CD4-positive, alpha-beta memory T cell (primary cell): ENCODE measurements around the gene NSRP1. TPM values are rescaled to one million over a fixed set of nuclear protein-coding genes. Genes with fewer than 3 reads are reported as not detected.
"Not testable (repeated sequence)": the region's sequence is repeated elsewhere in the genome, so short reads cannot be mapped to it uniquely, and the experiment has no call there.

Experiments used
- CTCF ChIA-PET: fragments of 350-600 bp; sonication (Branson Sonifier 250); formaldehyde crosslinking; loops from one replicate; lab custom pipeline; 2021; ENCODE audit warnings: inconsistent platforms; ENCODE audit not compliant: partially characterized antibody; lab: Charles Lee
- POLR2A ChIA-PET: fragments of 350-600 bp; sonication (Branson Sonifier 250); formaldehyde crosslinking; loops from one replicate; lab custom pipeline; 2021; ENCODE audit not compliant: partially characterized antibody; lab: Charles Lee
- DNase-seq, 5 donors: peaks; one replicate each; pipeline versions ENCODE4 v3.0.0 to v3.0.0-alpha.2; 2020 to 2022; ENCODE audit warnings: mixed read lengths in 1 of 5
- H3K27ac ChIP-seq: one replicate; pipeline ENCODE4 v1.7.0; 2013; ENCODE audit warnings: low read depth, low read length
- H3K27me3 ChIP-seq: 2 replicates; pipeline ENCODE4 v1.7.0; 2013; ENCODE audit warnings: mild to moderate bottlenecking, low read length, moderate library complexity; ENCODE audit not compliant: insufficient read depth
- H3K36me3 ChIP-seq: 2 replicates; pipeline ENCODE4 v1.7.0; 2013; ENCODE audit warnings: mild to moderate bottlenecking, low read length, moderate library complexity; ENCODE audit not compliant: insufficient read depth
- H3K4me1 ChIP-seq: 2 replicates; pipeline ENCODE4 v1.7.0; 2013; ENCODE audit warnings: mild to moderate bottlenecking, low read length, moderate library complexity; ENCODE audit not compliant: insufficient read depth
- H3K4me3 ChIP-seq, 2 donors: one replicate each; pipeline ENCODE4 v1.7.0; 2013; ENCODE audit warnings: low read length in 2 of 2, mild to moderate bottlenecking in 1 of 2
- H3K9me3 ChIP-seq, 2 donors: one replicate each; pipeline ENCODE4 v1.7.0; 2013; ENCODE audit warnings: low read length in 2 of 2, control low read depth in 1 of 2; ENCODE audit not compliant: control insufficient read depth in 1 of 2
- H3K27ac Mint-ChIP-seq, 7 donors: one replicate each; pipeline ENCODE4 v1.8.0; 2020 to 2021; ENCODE audit warnings: mixed read lengths in 7 of 7, mild to moderate bottlenecking in 6 of 7, inconsistent platforms in 3 of 7, moderate library complexity in 3 of 7
- H3K27me3 Mint-ChIP-seq, 2 donors: one replicate each; pipeline ENCODE4 v1.8.0; 2020 to 2021; ENCODE audit warnings: mixed read lengths in 2 of 2
- H3K36me3 Mint-ChIP-seq, 2 donors: one replicate each; pipeline ENCODE4 v1.8.0; 2020 to 2021; ENCODE audit warnings: mixed read lengths in 2 of 2, inconsistent platforms in 1 of 2, mild to moderate bottlenecking in 1 of 2
- H3K4me1 Mint-ChIP-seq, 4 donors: one replicate each; pipeline ENCODE4 v1.8.0; 2020 to 2021; ENCODE audit warnings: mixed read lengths in 4 of 4, mild to moderate bottlenecking in 1 of 4
- H3K4me3 Mint-ChIP-seq, 8 donors: one replicate each; pipeline ENCODE4 v1.8.0; 2020 to 2021; ENCODE audit warnings: mixed read lengths in 8 of 8, mild to moderate bottlenecking in 7 of 8, moderate library complexity in 6 of 8, inconsistent platforms in 3 of 8
- H3K9me3 Mint-ChIP-seq, 8 donors: one replicate each; pipeline ENCODE4 v1.8.0; 2020 to 2021; ENCODE audit warnings: mixed read lengths in 8 of 8, mild to moderate bottlenecking in 5 of 8, inconsistent platforms in 3 of 8, moderate library complexity in 1 of 8
- intact Hi-C: fragments of 100-400 bp; cut with micrococcal nuclease; formaldehyde crosslinking; loops from one replicate; pipeline ENCODE4 v1.15.1; 2023
- polyA plus RNA-seq, 2 donors: library from polyadenylated mRNA; unstranded; fragments of 300-500 nt; fragmentation: Illumina TruSeq; gene quantifications; one replicate each; pipeline ENCODE4 v1.2.3, GENCODE V29; 2021
- total RNA-seq, 2 experiments: library from RNA; stranded (reverse); gene quantifications; one replicate each; pipeline ENCODE4 v1.2.3, GENCODE V29; 2021

Gene NSRP1
- total and polyA plus RNA-seq, 4 experiments from 2014 or later, result 12.1 to 39.9 (median 31.8) TPM

DNA sequence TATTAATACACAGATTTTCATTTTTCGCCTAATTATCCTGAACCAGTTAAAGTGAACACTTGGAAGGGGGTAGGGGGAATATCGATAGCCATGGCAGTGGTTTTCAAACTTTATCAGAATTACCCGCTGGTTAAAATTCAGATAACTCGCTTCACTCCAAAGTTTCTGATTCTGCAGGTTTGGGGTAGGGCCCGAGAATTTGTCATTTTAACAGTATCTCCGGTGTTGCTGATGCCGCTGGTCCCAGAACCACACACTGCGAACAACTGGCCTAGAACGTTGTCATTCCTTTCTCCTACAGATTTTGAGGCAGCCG, 313 bp upstream of the NSRP1 start:
- Histone ChIP-seq H3K27ac (peak overlapping the region; percentile 94), H3K4me3 (peak overlapping the region; percentile 95 to 100), H3K9me3 (no peaks in the 10 kb centered on the region), H3K27me3 (no peaks in the 10 kb centered on the region), H3K4me1 (peaks cover 35% of the 10 kb centered on the region), H3K36me3 (no peaks in the 10 kb centered on the region)
- Mint-ChIP-seq H3K27me3 (peaks cover 2 to 3% of the 10 kb centered on the region in 2 donors), H3K4me1 (peaks cover 26 to 49% (median 35%) of the 10 kb centered on the region in 4 donors), H3K36me3 (peaks cover 3 to 28% of the 10 kb centered on the region in 2 donors), H3K27ac (peak overlapping the region; percentile 94 to 100 (median 99)), H3K4me3 (peak overlapping the region; percentile 95 to 100 (median 98)), H3K9me3 (no peaks in the 10 kb centered on the region)
- POLR2A ChIA-PET, result interaction anchor here (1.1 to 1.6 kb wide), 3 partner anchors 12 to 214 kb away, joined by 4 to 10 read pairs (median 5); no protein-coding TSS in a partner anchor
- intact Hi-C loops, result loop anchor here (5.0 kb wide), 2 partner anchors 176 to 361 kb away; partner anchors contain the start of genes BLMH and GOSR1
- CTCF ChIA-PET, result interaction anchor here (1.0 to 4.2 kb wide), 2 partner anchors 10 to 12 kb away, joined by 6 to 45 read pairs; no protein-coding TSS in a partner anchor
- no peak for DNase-seq

DNA sequence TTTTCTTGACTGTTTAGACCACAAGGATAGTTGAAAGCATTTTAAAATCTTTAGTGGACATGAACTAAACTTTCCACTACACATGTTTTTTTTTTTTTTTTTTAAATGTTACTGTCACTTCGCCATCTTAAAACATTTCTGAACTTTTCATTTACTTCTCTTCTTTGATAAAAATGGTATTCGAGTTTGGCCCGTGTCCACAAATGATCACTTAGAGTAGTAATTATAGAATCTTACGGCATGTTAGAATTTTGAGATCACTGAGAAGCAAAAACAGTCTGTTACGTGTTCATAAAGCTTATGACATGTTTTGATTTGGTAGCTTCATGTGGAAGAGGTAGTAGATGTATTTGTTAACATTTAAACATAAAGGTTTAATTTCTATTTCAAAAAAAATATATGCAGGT, 1.1 kb downstream of the NSRP1 start:
- H3K27ac ChIP-seq, result peak overlapping the region; percentile 94
- H3K27ac Mint-ChIP-seq, result peak overlapping the region; percentile 94 to 100 (median 99)
- peaks cover 3 to 32% of the 10 kb centered on the region in 2 donors for H3K36me3 Mint-ChIP-seq
- no peaks in the 10 kb centered on the region for H3K36me3 ChIP-seq
- H3K4me3 Mint-ChIP-seq, result peak overlapping the region; percentile 95 to 100 (median 98)
- no peaks in the 10 kb centered on the region for H3K27me3 Mint-ChIP-seq
- no peaks in the 10 kb centered on the region for H3K9me3 ChIP-seq
- no peaks in the 10 kb centered on the region for H3K27me3 ChIP-seq
- no peak for DNase-seq
- H3K4me1 Mint-ChIP-seq, result peaks cover 31 to 55% (median 41%) of the 10 kb centered on the region in 4 donors
- POLR2A ChIA-PET, result interaction anchor here (0.7 to 1.6 kb wide), 5 partner anchors 13 to 213 kb away, joined by 3 to 10 read pairs (median 4); no protein-coding TSS in a partner anchor
- H3K9me3 Mint-ChIP-seq, result no peaks in the 10 kb centered on the region
- H3K4me3 ChIP-seq, result peak overlapping the region; percentile 95 to 100
- H3K4me1 ChIP-seq, result peaks cover 36% of the 10 kb centered on the region
- intact Hi-C loops, result loop anchor here (5.0 kb wide), 2 partner anchors 175 to 360 kb away; partner anchors contain the start of genes BLMH and GOSR1
- CTCF ChIA-PET, result interaction anchor here (1.1 to 2.3 kb wide), 6 partner anchors 10 to 260 kb away, joined by 3 to 15 read pairs (median 4); no protein-coding TSS in a partner anchor

DNA sequence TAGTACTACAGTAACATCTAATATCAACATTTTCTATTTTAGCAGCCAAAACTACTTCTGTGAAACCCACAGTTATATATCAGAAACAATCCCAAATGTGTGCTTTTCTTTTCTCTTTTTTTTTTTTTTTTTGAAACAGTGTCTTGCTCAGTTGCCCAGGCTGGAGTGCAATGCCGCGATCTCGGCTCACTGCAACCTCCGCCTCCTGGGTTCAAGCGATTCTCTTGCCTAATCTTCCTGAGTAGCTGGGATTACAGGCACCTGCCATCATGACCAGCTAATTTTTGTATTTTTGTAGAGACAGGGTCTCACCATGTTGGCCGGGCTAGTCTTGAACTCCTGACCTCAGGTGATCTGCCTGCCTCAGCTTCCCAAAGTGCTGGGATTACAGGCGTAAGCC, 2.0 kb downstream of the NSRP1 start:
- H3K4me3 Mint-ChIP-seq, result peak overlapping the region in 4 of 8 donors; percentile 18 to 100 (median 98)
- ChIA-PET POLR2A (interaction anchor here (1.0 kb wide), 1 partner anchor 174 kb away, joined by 4 read pairs; no protein-coding TSS in a partner anchor), CTCF (interaction anchor here (0.7 to 2.3 kb wide), 8 partner anchors 8 to 507 kb away, joined by 3 to 15 read pairs (median 4); no protein-coding TSS in a partner anchor)
- H3K9me3 ChIP-seq, H3K9me3 Mint-ChIP-seq, H3K4me3 ChIP-seq, H3K27ac ChIP-seq, DNase-seq, H3K36me3 ChIP-seq, H3K27me3 Mint-ChIP-seq, H3K27me3 ChIP-seq: not testable (repeated sequence)
- H3K4me1 ChIP-seq, result peaks cover 36% of the 10 kb centered on the region
- intact Hi-C loops, result loop anchor here (5.0 kb wide), 2 partner anchors 174 to 359 kb away; partner anchors contain the start of genes BLMH and GOSR1
- H3K36me3 Mint-ChIP-seq, result peaks cover 3 to 34% of the 10 kb centered on the region in 2 donors
- peaks cover 32 to 60% (median 42%) of the 10 kb centered on the region in 4 donors for H3K4me1 Mint-ChIP-seq
- peak overlapping the region in 6 of 7 donors; percentile 4 to 100 (median 81) for H3K27ac Mint-ChIP-seq

DNA sequence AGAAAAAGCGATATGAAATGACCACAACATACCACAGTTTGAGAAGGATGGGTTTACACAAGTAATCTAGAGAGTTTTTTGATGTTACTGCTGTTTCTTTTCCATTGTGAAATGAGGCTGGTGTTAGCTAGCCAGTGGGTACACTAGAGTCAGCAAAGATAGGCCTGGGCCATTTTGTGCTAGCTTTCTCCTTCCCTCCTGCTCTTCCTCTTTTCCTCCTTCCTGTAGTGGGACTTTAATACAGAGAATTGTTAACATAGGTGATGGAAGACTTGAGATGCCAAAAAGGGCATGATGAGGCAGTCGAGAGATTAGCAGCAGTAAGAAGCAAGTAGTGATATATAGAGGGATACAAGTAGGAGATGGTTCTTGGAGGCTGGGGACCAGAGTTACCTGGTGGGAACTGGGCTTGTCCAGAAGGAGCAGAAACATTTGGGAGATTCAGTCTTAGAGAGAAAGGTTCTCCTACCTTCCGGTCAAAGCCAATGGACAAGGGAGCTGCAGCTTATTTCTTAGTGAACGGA, 7.7 kb downstream of the NSRP1 start:
- H3K9me3 Mint-ChIP-seq, result no peaks in the 10 kb centered on the region
- Histone ChIP-seq H3K4me3 (no peak overlapping the region), H3K9me3 (no peaks in the 10 kb centered on the region), H3K27me3 (no peaks in the 10 kb centered on the region), H3K27ac (no peak overlapping the region), H3K4me1 (peaks cover 20% of the 10 kb centered on the region), H3K36me3 (peaks cover 11% of the 10 kb centered on the region)
- H3K4me1 Mint-ChIP-seq, result peaks cover 24 to 47% (median 34%) of the 10 kb centered on the region in 4 donors
- DNase-seq, result no peak
- peak overlapping the region in 3 of 7 donors; percentile 10 to 83 (median 53) for H3K27ac Mint-ChIP-seq
- intact Hi-C loops, result no loop called here
- H3K4me3 Mint-ChIP-seq, result no peak overlapping the region
- CTCF ChIA-PET, result interaction anchor here (0.7 to 7.6 kb wide), 21 partner anchors 10 to 367 kb away, joined by 3 to 107 read pairs (median 5); partner anchors contain the start of genes GOSR1 and TMIGD1
- peaks cover 3 to 31% of the 10 kb centered on the region in 2 donors for H3K36me3 Mint-ChIP-seq
- POLR2A ChIA-PET, result interaction anchor here (0.6 to 3.3 kb wide), 6 partner anchors 20 to 970 kb away, joined by 3 to 11 read pairs (median 6); partner anchors contain the start of gene BLMH
- H3K27me3 Mint-ChIP-seq, result no peaks in the 10 kb centered on the region

DNA sequence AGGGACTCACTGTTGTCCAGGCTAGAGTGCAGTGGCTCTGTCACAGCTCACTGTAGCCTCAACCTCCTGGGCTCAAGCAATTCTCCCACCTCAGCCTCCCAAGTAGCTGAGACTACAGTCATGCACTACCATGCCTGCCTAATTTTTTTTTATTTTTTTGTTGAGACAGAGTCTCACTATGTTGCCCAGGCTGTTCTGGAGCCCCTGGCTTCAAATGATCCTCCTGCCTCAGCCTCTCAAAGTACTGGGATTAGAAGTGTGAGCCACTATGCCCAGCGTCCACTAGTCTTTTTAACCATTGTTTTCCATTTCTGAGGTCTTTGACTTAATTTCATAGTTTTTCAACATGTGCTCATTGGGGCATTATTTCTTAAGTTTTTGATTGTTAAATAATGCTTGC, 13.5 kb downstream of the NSRP1 start:
- POLR2A ChIA-PET, result no interaction called here
- Histone ChIP-seq H3K4me1 (peaks cover 3% of the 10 kb centered on the region), H3K4me3 (no peak overlapping the region), H3K27ac (no peak overlapping the region), H3K9me3 (no peaks in the 10 kb centered on the region), H3K27me3 (no peaks in the 10 kb centered on the region), H3K36me3 (peaks cover 3% of the 10 kb centered on the region)
- intact Hi-C loops, result no loop called here
- no peak overlapping the region for H3K4me3 Mint-ChIP-seq
- H3K27ac Mint-ChIP-seq, result no peak overlapping the region
- DNase-seq, result no peak
- H3K9me3 Mint-ChIP-seq, result no peaks in the 10 kb centered on the region
- peaks cover 14 to 39% of the 10 kb centered on the region in 2 donors for H3K36me3 Mint-ChIP-seq
- H3K4me1 Mint-ChIP-seq, result peaks cover 12 to 22% (median 16%) of the 10 kb centered on the region in 4 donors
- CTCF ChIA-PET, result no interaction called here
- no peaks in the 10 kb centered on the region for H3K27me3 Mint-ChIP-seq

DNA sequence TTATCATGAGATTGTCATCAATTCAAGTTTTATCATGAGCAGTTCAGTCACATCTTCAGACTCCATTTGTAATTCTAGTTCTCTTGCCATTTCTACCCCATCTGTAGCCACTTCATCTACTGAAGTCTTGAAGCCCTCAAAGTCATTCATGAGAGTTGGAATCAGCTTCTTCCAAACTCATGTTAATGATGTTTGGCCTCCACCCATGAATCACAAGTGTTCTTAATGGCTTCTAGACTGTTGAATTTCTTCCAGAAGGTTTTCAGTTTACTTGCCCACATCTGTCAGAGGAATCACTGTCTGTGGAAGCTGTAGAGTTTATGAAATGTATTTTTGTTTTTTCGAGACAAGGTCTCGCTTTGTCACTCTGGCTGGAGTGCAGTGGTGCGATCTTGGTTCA, 16.0 kb downstream of the NSRP1 start:
- Histone ChIP-seq H3K4me1 (peaks cover 3% of the 10 kb centered on the region), H3K27ac (no peak overlapping the region), H3K4me3 (no peak overlapping the region), H3K9me3 (no peaks in the 10 kb centered on the region), H3K36me3 (no peaks in the 10 kb centered on the region), H3K27me3 (no peaks in the 10 kb centered on the region)
- peaks cover 11 to 18% (median 17%) of the 10 kb centered on the region in 4 donors for H3K4me1 Mint-ChIP-seq
- intact Hi-C loops, result no loop called here
- CTCF ChIA-PET, result interaction anchor here (1.0 to 3.2 kb wide), 5 partner anchors 8 to 326 kb away, joined by 3 to 17 read pairs (median 5); no protein-coding TSS in a partner anchor
- H3K4me3 Mint-ChIP-seq, result no peak overlapping the region
- H3K36me3 Mint-ChIP-seq, result peaks cover 14 to 37% of the 10 kb centered on the region in 2 donors
- H3K27me3 Mint-ChIP-seq, result no peaks in the 10 kb centered on the region
- POLR2A ChIA-PET, result no interaction called here
- no peak for DNase-seq
- no peaks in the 10 kb centered on the region for H3K9me3 Mint-ChIP-seq
- H3K27ac Mint-ChIP-seq, result no peak overlapping the region

DNA sequence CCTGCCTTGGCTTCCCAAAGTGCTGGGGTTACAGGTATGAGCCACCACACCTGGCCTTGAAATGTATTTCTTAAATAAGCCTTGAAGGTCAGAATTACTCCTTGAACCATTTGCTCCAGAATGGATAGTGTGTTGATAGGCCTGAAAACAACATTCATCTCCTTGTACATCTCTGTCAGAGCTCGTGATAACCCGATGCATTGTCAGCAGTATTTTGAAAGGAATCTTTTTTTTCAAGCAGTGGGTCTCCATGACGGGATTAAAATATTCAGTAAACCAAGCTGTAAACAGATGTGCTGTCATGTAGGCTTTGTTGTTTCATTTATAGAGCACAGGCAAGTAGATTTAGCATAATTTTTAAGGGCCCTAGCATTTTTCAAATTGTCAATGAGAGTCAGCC, 16.6 kb downstream of the NSRP1 start:
- POLR2A ChIA-PET, result no interaction called here

More for the DNA sequence above, 16.6 kb downstream of the NSRP1 start:
- Histone ChIP-seq H3K27me3 (no peaks in the 10 kb centered on the region), H3K36me3 (no peaks in the 10 kb centered on the region), H3K4me1 (peaks cover 3% of the 10 kb centered on the region), H3K27ac (no peak overlapping the region), H3K9me3 (no peaks in the 10 kb centered on the region), H3K4me3 (no peak overlapping the region)
- H3K27ac Mint-ChIP-seq, result peak overlapping the region in 2 of 7 donors; percentile 15 to 41
- intact Hi-C loops, result no loop called here
- no peaks in the 10 kb centered on the region for H3K9me3 Mint-ChIP-seq
- H3K4me1 Mint-ChIP-seq, result peaks cover 15 to 24% (median 21%) of the 10 kb centered on the region in 4 donors
- DNase-seq, result no peak
- no peaks in the 10 kb centered on the region for H3K27me3 Mint-ChIP-seq
- H3K4me3 Mint-ChIP-seq, result no peak overlapping the region
- H3K36me3 Mint-ChIP-seq, result peaks cover 14 to 37% of the 10 kb centered on the region in 2 donors
- CTCF ChIA-PET, result interaction anchor here (1.0 to 3.2 kb wide), 5 partner anchors 8 to 326 kb away, joined by 3 to 17 read pairs (median 5); no protein-coding TSS in a partner anchor
